ENCODE measurements around the gene NPLOC4.

The NPLOC4 gene

GRCh38 chr17:81662002-81662401 is 25.1 kb upstream of the NPLOC4 start:
- no peak for DNase-seq

- no peak for DNase-seq
Observed at GRCh38 chr17:81660441-81660840, 23.5 kb upstream of the NPLOC4 start.

GRCh38 chr17:81659038-81659437 is 22.1 kb upstream of the NPLOC4 start:
- DNase-seq, result no peak

- DNase-seq, result no peak
Observed at GRCh38 chr17:81656835-81657234, 19.9 kb upstream of the NPLOC4 start.

GRCh38 chr17:81656118-81656743 is 19.3 kb upstream of the NPLOC4 start, which contains the start of gene PDE6G:
TSS of gene PDE6G (minus strand) at chr17:81656542. CDS start at chr17:81653305, 3,237 bp downstream.
- DNase-seq, result no peak

- no peak for DNase-seq
Observed at GRCh38 chr17:81655378-81656117, 18.6 kb upstream of the NPLOC4 start.

GRCh38 chr17:81652906-81653771 is 16.2 kb upstream of the NPLOC4 start:
- DNase-seq, result no peak

GRCh38 chr17:81651692-81652091 is 14.8 kb upstream of the NPLOC4 start:
- DNase-seq, result no peak

- DNase-seq, result no peak
Observed at GRCh38 chr17:81650951-81651350, 14.0 kb upstream of the NPLOC4 start.

GRCh38 chr17:81648707-81649085 is 11.8 kb upstream of the NPLOC4 start:
- DNase-seq, result no peak

GRCh38 chr17:81648013-81648706 is 11.2 kb upstream of the NPLOC4 start:
- no peak for DNase-seq

GRCh38 chr17:81647640-81648012 is 10.7 kb upstream of the NPLOC4 start:
- DNase-seq, result peak in 1 of 14 donors; percentile 38

- DNase-seq, result peak in 1 of 14 donors; percentile 80
Observed at GRCh38 chr17:81646869-81647600, 10.1 kb upstream of the NPLOC4 start.

- DNase-seq, result no peak
Observed at GRCh38 chr17:81644976-81645952, 8.4 kb upstream of the NPLOC4 start.

- DNase-seq, result no peak
Observed at GRCh38 chr17:81644496-81644895, 7.6 kb upstream of the NPLOC4 start.

GRCh38 chr17:81641825-81642489 is 5.0 kb upstream of the NPLOC4 start:
- DNase-seq, result no peak

- DNase-seq, result no peak
Observed at GRCh38 chr17:81640011-81640410, 3.1 kb upstream of the NPLOC4 start.

GRCh38 chr17:81638683-81639082 is 1.8 kb upstream of the NPLOC4 start:
- no peak for DNase-seq

- no peak for DNase-seq
Observed at GRCh38 chr17:81635973-81636504, 873 bp downstream of the NPLOC4 start.

GRCh38 chr17:81635431-81635830 is 1.5 kb downstream of the NPLOC4 start:
- DNase-seq, result no peak
